A204.1 (cell line): ENCODE data around the gene RBMS3.
"Not testable (repeated sequence)": the region's sequence is repeated elsewhere in the genome, so short reads cannot be mapped to it uniquely, and the experiment has no call there.

Source experiments
- FAIRE-seq: peaks from 2 replicates; lab custom pipeline; 2012; peaks lifted over from hg19 to GRCh38; lab: Jason Lieb, UNC

Gene RBMS3

GRCh38 chr3:29484633-29485032 lies 203.8 kb downstream of the RBMS3 start:
- no peak for FAIRE-seq

GRCh38 chr3:29486096-29486495 lies 205.2 kb downstream of the RBMS3 start:
- no peak for FAIRE-seq

- no peak for FAIRE-seq
These were observed 206.0 kb downstream of the RBMS3 start for GRCh38 chr3:29486917-29487316.

- FAIRE-seq = no peak
These were observed 208.1 kb downstream of the RBMS3 start for GRCh38 chr3:29488922-29489321.

GRCh38 chr3:29493109-29493508 lies 212.2 kb downstream of the RBMS3 start:
- FAIRE-seq = no peak

- no peak for FAIRE-seq
These were observed 213.6 kb downstream of the RBMS3 start for GRCh38 chr3:29494305-29495036.

- FAIRE-seq = no peak
These were observed 216.4 kb downstream of the RBMS3 start for GRCh38 chr3:29497282-29497681.

GRCh38 chr3:29502771-29503170 lies 221.9 kb downstream of the RBMS3 start:
- FAIRE-seq = no peak

- FAIRE-seq = no peak
These were observed 222.4 kb downstream of the RBMS3 start for GRCh38 chr3:29503314-29503713.

GRCh38 chr3:29503958-29504357 lies 223.1 kb downstream of the RBMS3 start:
- no peak for FAIRE-seq

GRCh38 chr3:29506502-29506901 lies 225.6 kb downstream of the RBMS3 start:
- FAIRE-seq = no peak

- no peak for FAIRE-seq
These were observed 230.8 kb downstream of the RBMS3 start for GRCh38 chr3:29511701-29512100.

- no peak for FAIRE-seq
These were observed 231.8 kb downstream of the RBMS3 start for GRCh38 chr3:29512641-29513040.

GRCh38 chr3:29513236-29513635 lies 232.4 kb downstream of the RBMS3 start:
- FAIRE-seq = no peak

GRCh38 chr3:29514170-29514569 lies 233.3 kb downstream of the RBMS3 start:
- FAIRE-seq = no peak

- no peak for FAIRE-seq
These were observed 234.0 kb downstream of the RBMS3 start for GRCh38 chr3:29514912-29515311.

GRCh38 chr3:29515451-29515850 lies 234.6 kb downstream of the RBMS3 start:
- FAIRE-seq = no peak

- FAIRE-seq = no peak
These were observed 235.3 kb downstream of the RBMS3 start for GRCh38 chr3:29516164-29516563.

GRCh38 chr3:29520764-29521163 lies 239.9 kb downstream of the RBMS3 start:
- FAIRE-seq = no peak

- FAIRE-seq = no peak
These were observed 240.4 kb downstream of the RBMS3 start for GRCh38 chr3:29521293-29521692.

GRCh38 chr3:29521751-29522150 lies 240.9 kb downstream of the RBMS3 start:
- FAIRE-seq = no peak

- FAIRE-seq = not testable (repeated sequence)
These were observed 243.6 kb downstream of the RBMS3 start for GRCh38 chr3:29524433-29524832.

GRCh38 chr3:29525254-29525881 lies 244.5 kb downstream of the RBMS3 start:
- FAIRE-seq = no peak

- no peak for FAIRE-seq
These were observed 246.4 kb downstream of the RBMS3 start for GRCh38 chr3:29527246-29527645.
